Measurements from ENCODE around the gene FAM187B. TPM values are rescaled to one million over a fixed set of nuclear protein-coding genes. Genes with fewer than 3 reads are reported as not detected.

Gene FAM187B
- total and polyA plus RNA-seq, 2 experiments from 2014 or later, result 0.23 TPM; not detected in 1

GRCh38 chr19:35265900-35266519, 37.5 kb upstream of the FAM187B start (continued):
- TF ChIP-seq ZNF462 (CRISPR knock-in tag; IDR thresholded peaks at IDR 0.05) (no peak), NANOG (IDR thresholded peaks at IDR 0.05; ENCODE audit: borderline replicate concordance) (no peak), ETS1 (IDR thresholded peaks at IDR 0.05) (no peak), JUNB (IDR thresholded peaks at IDR 0.05; ENCODE audit: unreplicated experiment) (no peak), REST (IDR thresholded peaks at IDR 0.05; ENCODE audit: unreplicated experiment) (no peak)
